ENCODE data around the gene ACVR1. TPM values are rescaled to one million over a fixed set of nuclear protein-coding genes. Genes with fewer than 3 reads are reported as not detected.

Gene ACVR1
- total RNA-seq, 1 donor from 2014 or later, result 6.9 TPM

GRCh38 chr2:157789933-157790511 is 86.1 kb downstream of the ACVR1 start:
- Histone ChIP-seq H3K36me3 (no peaks in the 10 kb centered on the region), H3K4me1 (peaks cover 14 to 66% of the 10 kb centered on the region in 2 donors), H3K9me3 (no peaks in the 10 kb centered on the region), H3K27ac (peak overlapping the region; percentile 70 to 77), H3K4me3 (peak overlapping the region in 1 of 2 donors; percentile 2), H3K27me3 (no peaks in the 10 kb centered on the region)
- no peak for TF ChIP-seq CTCF (IDR thresholded peaks at IDR 0.05)
- DNase-seq (ENCODE audit: low spot score in 2 of 2), result peak; percentile 57 to 89
- intact Hi-C loops (cut with DNase I), result loop anchor here (1.0 to 5.0 kb wide), 2 partner anchors 85 to 667 kb away; partner anchors contain the start of genes CCDC148 and PKP4

- no peaks in the 10 kb centered on the region for H3K27me3 ChIP-seq
- peak overlapping the region in 1 of 2 donors; percentile 2 for H3K4me3 ChIP-seq
- peaks cover 14 to 72% of the 10 kb centered on the region in 2 donors for H3K4me1 ChIP-seq
- intact Hi-C loops (cut with DNase I), result no loop called here
- H3K36me3 ChIP-seq, result no peaks in the 10 kb centered on the region
- TF ChIP-seq CTCF (IDR thresholded peaks at IDR 0.05), result no peak
- H3K27ac ChIP-seq, result peak overlapping the region; percentile 70 to 77
- no peaks in the 10 kb centered on the region for H3K9me3 ChIP-seq
- DNase-seq (ENCODE audit: low spot score in 2 of 2), result peak in 1 of 2 donors; percentile 64
These were observed 86.9 kb downstream of the ACVR1 start for GRCh38 chr2:157789256-157789655.

- H3K4me3 ChIP-seq, result no peak overlapping the region
- TF ChIP-seq CTCF (IDR thresholded peaks at IDR 0.05), result no peak
- DNase-seq (ENCODE audit: low spot score in 2 of 2), result no peak
- no peaks in the 10 kb centered on the region for H3K9me3 ChIP-seq
- intact Hi-C loops (cut with DNase I), result no loop called here
- peaks cover 13 to 78% of the 10 kb centered on the region in 2 donors for H3K4me1 ChIP-seq
- no peaks in the 10 kb centered on the region for H3K27me3 ChIP-seq
- no peaks in the 10 kb centered on the region for H3K36me3 ChIP-seq
- peak overlapping the region; percentile 70 to 77 for H3K27ac ChIP-seq
These were observed 87.9 kb downstream of the ACVR1 start for GRCh38 chr2:157788201-157788600.

GRCh38 chr2:157787364-157787938 is 88.7 kb downstream of the ACVR1 start:
- Histone ChIP-seq H3K27ac (peak overlapping the region; percentile 70 to 77), H3K9me3 (no peaks in the 10 kb centered on the region), H3K4me3 (no peak overlapping the region), H3K36me3 (no peaks in the 10 kb centered on the region), H3K27me3 (no peaks in the 10 kb centered on the region), H3K4me1 (peaks cover 11 to 77% of the 10 kb centered on the region in 2 donors)
- DNase-seq (ENCODE audit: low spot score in 2 of 2), result no peak
- no peak for TF ChIP-seq CTCF (IDR thresholded peaks at IDR 0.05)
- intact Hi-C loops (cut with DNase I), result loop anchor here (2.0 kb wide), 1 partner anchor 45 kb away; no protein-coding TSS in a partner anchor

GRCh38 chr2:157786663-157787363 is 89.3 kb downstream of the ACVR1 start:
- Histone ChIP-seq H3K36me3 (no peaks in the 10 kb centered on the region), H3K4me3 (no peak overlapping the region), H3K4me1 (peaks cover 11 to 76% of the 10 kb centered on the region in 2 donors), H3K9me3 (no peaks in the 10 kb centered on the region), H3K27ac (peak overlapping the region; percentile 70 to 77), H3K27me3 (no peaks in the 10 kb centered on the region)
- intact Hi-C loops (cut with DNase I), result loop anchor here (2.0 kb wide), 1 partner anchor 46 kb away; no protein-coding TSS in a partner anchor
- no peak for DNase-seq (ENCODE audit: low spot score in 2 of 2)
- no peak for TF ChIP-seq CTCF (IDR thresholded peaks at IDR 0.05)
